ENCODE data around the gene WFIKKN2. TPM values are rescaled to one million over a fixed set of nuclear protein-coding genes. Genes with fewer than 3 reads are reported as not detected.

WFIKKN2 gene
- total RNA-seq, 1 donor from 2014 or later, result 0.07 TPM

DNA sequence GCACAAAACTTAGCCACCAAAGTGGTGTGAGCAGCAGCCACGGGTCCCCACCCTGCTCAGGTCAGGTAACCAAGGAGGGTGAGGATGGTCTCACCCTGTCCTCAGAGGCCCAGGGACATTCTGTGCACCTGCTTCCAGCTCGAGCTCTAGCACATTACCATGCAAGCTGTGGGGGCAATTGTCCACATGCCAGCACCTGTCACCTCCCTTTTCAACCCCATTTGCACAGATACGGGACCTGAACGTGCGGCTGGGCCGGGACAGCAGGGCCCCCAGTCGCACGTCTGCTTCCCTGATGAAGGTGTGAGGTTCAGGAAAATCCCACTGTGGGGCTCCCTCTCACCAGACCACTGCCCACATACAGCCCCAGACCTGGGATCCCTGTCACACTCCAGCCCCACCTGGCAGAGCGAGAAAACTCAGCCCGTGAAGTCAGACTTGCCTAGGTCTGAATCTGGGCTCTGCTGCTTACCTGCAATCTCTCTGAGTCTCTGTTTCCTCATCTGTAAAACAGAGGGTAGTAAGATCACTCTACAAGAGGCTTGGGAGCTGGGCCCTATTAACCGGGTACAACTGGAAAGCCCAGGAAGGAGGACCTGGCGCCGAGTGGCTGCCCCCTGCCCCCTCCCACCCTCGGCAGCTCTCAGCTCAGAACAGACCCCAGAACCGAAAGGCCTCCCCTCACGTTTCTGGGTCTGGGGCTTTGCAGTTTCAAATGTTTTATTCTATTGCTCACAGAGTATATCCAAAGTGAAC lies 7.9 kb downstream of the WFIKKN2 start:
- no peaks in the 10 kb centered on the region for H3K36me3 Mint-ChIP-seq (ENCODE audit: low read depth, unreplicated experiment)
- no peak for DNase-seq (ENCODE audit: low read depth)
- no peak for FAIRE-seq
- Histone ChIP-seq H3K27me3 (ENCODE audit: insufficient read depth, low read length) (no peaks in the 10 kb centered on the region), H3K4me3 (ENCODE audit: insufficient read depth, low read depth, low read length) (no peak overlapping the region), H3K27ac (ENCODE audit: low read depth, low read length) (no peak overlapping the region), H3K4me2 (ENCODE audit: low read length) (no peak overlapping the region), H3K9ac (ENCODE audit: low read length) (no peak overlapping the region), H4K20me1 (ENCODE audit: insufficient read depth, low read length) (no peaks in the 10 kb centered on the region), H3K4me1 (ENCODE audit: insufficient read depth, low read length) (peaks cover 5% of the 10 kb centered on the region), H2AFZ (ENCODE audit: low read depth, low read length) (no peak overlapping the region), H3K9me3 (ENCODE audit: insufficient read depth, low read depth, low read length) (no peaks in the 10 kb centered on the region), H3K79me2 (ENCODE audit: insufficient read depth, low read length) (no peaks in the 10 kb centered on the region), H3K36me3 (ENCODE audit: insufficient read depth, low read length) (no peaks in the 10 kb centered on the region)
- no peak overlapping the region for H3K4me3 Mint-ChIP-seq (ENCODE audit: unreplicated experiment)
- peaks cover 13% of the 10 kb centered on the region for H3K4me1 Mint-ChIP-seq (ENCODE audit: low read depth, unreplicated experiment)
- H3K9me3 Mint-ChIP-seq (ENCODE audit: unreplicated experiment), result no peaks in the 10 kb centered on the region
- TF ChIP-seq CTCF (IDR thresholded peaks at IDR 0.05; ENCODE audit: insufficient read depth, low read depth, low read length) (no peak), EZH2 (IDR thresholded peaks at IDR 0.05; ENCODE audit: insufficient read depth, low read length) (no peak)
- H3K27ac Mint-ChIP-seq (ENCODE audit: unreplicated experiment), result no peak overlapping the region
- H3K27me3 Mint-ChIP-seq (ENCODE audit: low read depth, unreplicated experiment), result peaks cover 14% of the 10 kb centered on the region

GRCh38 chr17:50844117-50844700 lies 8.8 kb downstream of the WFIKKN2 start:
- H3K27me3 ChIP-seq (ENCODE audit: insufficient read depth, low read length), result no peaks in the 10 kb centered on the region
- Mint-ChIP-seq H3K27me3 (ENCODE audit: low read depth, unreplicated experiment) (peaks cover 9% of the 10 kb centered on the region), H3K27ac (ENCODE audit: unreplicated experiment) (no peak overlapping the region), H3K36me3 (ENCODE audit: low read depth, unreplicated experiment) (no peaks in the 10 kb centered on the region), H3K9me3 (ENCODE audit: unreplicated experiment) (no peaks in the 10 kb centered on the region), H3K4me1 (ENCODE audit: low read depth, unreplicated experiment) (peaks cover 13% of the 10 kb centered on the region), H3K4me3 (ENCODE audit: unreplicated experiment) (no peak overlapping the region)
- DNase-seq (ENCODE audit: low read depth) (no peak), FAIRE-seq (no peak)
- peaks cover 5% of the 10 kb centered on the region for H3K4me1 ChIP-seq (ENCODE audit: insufficient read depth, low read length)
- no peak overlapping the region for H2AFZ ChIP-seq (ENCODE audit: low read depth, low read length)
- no peaks in the 10 kb centered on the region for H3K36me3 ChIP-seq (ENCODE audit: insufficient read depth, low read length)
- H4K20me1 ChIP-seq (ENCODE audit: insufficient read depth, low read length), result no peaks in the 10 kb centered on the region
- no peak overlapping the region for H3K4me2 ChIP-seq (ENCODE audit: low read length)
- H3K79me2 ChIP-seq (ENCODE audit: insufficient read depth, low read length), result no peaks in the 10 kb centered on the region
- H3K27ac ChIP-seq (ENCODE audit: low read depth, low read length), result no peak overlapping the region
- H3K9ac ChIP-seq (ENCODE audit: low read length), result no peak overlapping the region
- no peak overlapping the region for H3K4me3 ChIP-seq (ENCODE audit: insufficient read depth, low read depth, low read length)
- no peak for TF ChIP-seq CTCF (IDR thresholded peaks at IDR 0.05; ENCODE audit: insufficient read depth, low read depth, low read length)
- no peak for TF ChIP-seq EZH2 (IDR thresholded peaks at IDR 0.05; ENCODE audit: insufficient read depth, low read length)
- no peaks in the 10 kb centered on the region for H3K9me3 ChIP-seq (ENCODE audit: insufficient read depth, low read depth, low read length)
